ENCODE data around the gene PLS1. TPM values are rescaled to one million over a fixed set of nuclear protein-coding genes. Genes with fewer than 3 reads are reported as not detected.
"Not testable (repeated sequence)": the region's sequence is repeated elsewhere in the genome, so short reads cannot be mapped to it uniquely, and the experiment has no call there.

PLS1 gene
- total RNA-seq, 1 donor from 2014 or later, result not detected

- Histone ChIP-seq H3K27me3 (ENCODE audit: control insufficient read depth in 3 of 3, insufficient read depth in 3 of 3, low read length in 3 of 3) (no peaks in the 10 kb centered on the region), H3K9me3 (ENCODE audit: control insufficient read depth in 3 of 3, low read length in 3 of 3) (peaks cover 0 to 1% (median 0%) of the 10 kb centered on the region in 3 donors), H3K4me3 (ENCODE audit: low read length in 3 of 3) (no peak overlapping the region), H3K4me1 (ENCODE audit: control insufficient read depth in 3 of 3, insufficient read depth in 3 of 3, low read length in 3 of 3) (no peaks in the 10 kb centered on the region), H3K9ac (ENCODE audit: low read depth in 1 of 3, low read length in 3 of 3) (no peak overlapping the region), H3K36me3 (ENCODE audit: control insufficient read depth in 3 of 3, insufficient read depth in 3 of 3, low read length in 3 of 3) (no peaks in the 10 kb centered on the region), H3K27ac (ENCODE audit: low read depth, low read length) (no peak overlapping the region)
Measured at GRCh38 chr3:142735462-142735861, 139.3 kb downstream of the PLS1 start.

DNA sequence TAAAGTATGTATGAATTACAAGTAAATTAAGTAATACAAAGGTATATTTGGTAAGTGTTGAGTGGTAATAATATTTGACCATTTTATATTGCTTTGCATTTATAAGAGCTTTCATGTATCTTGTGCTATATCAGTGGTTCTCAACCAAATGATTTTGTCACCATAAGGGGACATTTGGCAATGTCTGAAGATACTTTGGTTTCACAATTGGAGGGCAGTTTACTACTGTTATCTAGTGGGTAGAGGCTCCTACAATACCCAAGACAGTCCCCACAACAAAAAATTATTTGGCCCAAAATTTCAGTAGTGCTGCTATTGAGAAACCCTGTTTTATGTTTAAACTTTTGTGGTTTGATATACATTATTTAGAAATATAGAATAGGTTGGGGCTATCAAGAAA, 142.2 kb downstream of the PLS1 start:
- Histone ChIP-seq H3K27ac (ENCODE audit: low read depth, low read length) (no peak overlapping the region), H3K4me1 (ENCODE audit: control insufficient read depth in 3 of 3, insufficient read depth in 3 of 3, low read length in 3 of 3) (no peaks in the 10 kb centered on the region), H3K27me3 (ENCODE audit: control insufficient read depth in 3 of 3, insufficient read depth in 3 of 3, low read length in 3 of 3) (no peaks in the 10 kb centered on the region), H3K9me3 (ENCODE audit: control insufficient read depth in 3 of 3, low read length in 3 of 3) (peaks cover 0 to 1% (median 0%) of the 10 kb centered on the region in 3 donors), H3K4me3 (ENCODE audit: low read length in 3 of 3) (no peak overlapping the region), H3K36me3 (ENCODE audit: control insufficient read depth in 3 of 3, insufficient read depth in 3 of 3, low read length in 3 of 3) (no peaks in the 10 kb centered on the region), H3K9ac (ENCODE audit: low read depth in 1 of 3, low read length in 3 of 3) (no peak overlapping the region)

DNA sequence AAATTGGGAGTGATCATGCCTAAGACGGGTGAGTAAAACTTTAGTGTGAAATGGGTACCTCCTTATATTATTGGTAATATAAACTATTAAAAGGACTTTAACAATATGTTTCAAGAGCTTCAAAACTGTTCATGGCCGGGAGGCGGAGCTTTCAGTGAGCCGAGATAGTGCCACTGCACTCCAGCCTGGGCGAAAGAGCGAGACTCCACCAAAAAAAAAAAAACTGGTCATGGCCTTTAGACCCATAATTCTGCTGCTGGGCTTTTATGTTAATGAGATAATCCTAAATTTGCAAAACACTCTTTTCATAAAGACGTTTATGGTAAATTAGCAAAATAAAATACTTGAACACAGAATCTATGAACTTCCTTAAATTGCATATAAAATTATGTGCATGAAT, 150.5 kb downstream of the PLS1 start:
- H3K27me3 ChIP-seq (ENCODE audit: control insufficient read depth in 3 of 3, insufficient read depth in 3 of 3, low read length in 3 of 3), result no peaks in the 10 kb centered on the region
- H3K9ac ChIP-seq (ENCODE audit: low read depth in 1 of 3, low read length in 3 of 3), result no peak overlapping the region
- no peak overlapping the region for H3K27ac ChIP-seq (ENCODE audit: low read depth, low read length)
- no peaks in the 10 kb centered on the region for H3K36me3 ChIP-seq (ENCODE audit: control insufficient read depth in 3 of 3, insufficient read depth in 3 of 3, low read length in 3 of 3)
- no peaks in the 10 kb centered on the region for H3K4me1 ChIP-seq (ENCODE audit: control insufficient read depth in 3 of 3, insufficient read depth in 3 of 3, low read length in 3 of 3)
- H3K9me3 ChIP-seq (ENCODE audit: control insufficient read depth in 3 of 3, low read length in 3 of 3), result peaks cover 0 to 2% (median 0%) of the 10 kb centered on the region in 3 donors
- H3K4me3 ChIP-seq (ENCODE audit: low read length in 3 of 3), result no peak overlapping the region

DNA sequence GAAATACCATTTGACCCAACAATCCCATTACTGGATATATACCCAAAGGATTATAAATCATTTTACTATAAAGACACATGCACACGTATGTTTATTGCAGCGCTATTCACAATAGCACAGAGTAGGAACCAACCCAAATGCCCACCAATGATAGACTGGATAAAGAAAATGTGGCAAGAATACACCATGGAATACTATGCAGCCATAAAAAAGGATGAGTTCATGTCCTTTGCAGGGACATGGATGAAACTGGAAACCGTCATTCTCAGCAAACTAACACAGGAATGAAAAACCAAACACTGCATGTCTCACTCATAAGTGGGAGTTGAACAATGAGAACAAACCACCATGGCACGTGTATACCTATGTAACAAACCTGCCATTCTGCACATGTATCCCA, 154.3 kb downstream of the PLS1 start:
- H3K4me3 ChIP-seq (ENCODE audit: low read length in 3 of 3); H3K4me1 ChIP-seq (ENCODE audit: control insufficient read depth in 3 of 3, insufficient read depth in 3 of 3, low read length in 3 of 3); H3K9ac ChIP-seq (ENCODE audit: low read depth in 1 of 3, low read length in 3 of 3); H3K27me3 ChIP-seq (ENCODE audit: control insufficient read depth in 3 of 3, insufficient read depth in 3 of 3, low read length in 3 of 3); H3K9me3 ChIP-seq (ENCODE audit: control insufficient read depth in 3 of 3, low read length in 3 of 3); H3K27ac ChIP-seq (ENCODE audit: low read depth, low read length); H3K36me3 ChIP-seq (ENCODE audit: control insufficient read depth in 3 of 3, insufficient read depth in 3 of 3, low read length in 3 of 3): not testable (repeated sequence)

DNA sequence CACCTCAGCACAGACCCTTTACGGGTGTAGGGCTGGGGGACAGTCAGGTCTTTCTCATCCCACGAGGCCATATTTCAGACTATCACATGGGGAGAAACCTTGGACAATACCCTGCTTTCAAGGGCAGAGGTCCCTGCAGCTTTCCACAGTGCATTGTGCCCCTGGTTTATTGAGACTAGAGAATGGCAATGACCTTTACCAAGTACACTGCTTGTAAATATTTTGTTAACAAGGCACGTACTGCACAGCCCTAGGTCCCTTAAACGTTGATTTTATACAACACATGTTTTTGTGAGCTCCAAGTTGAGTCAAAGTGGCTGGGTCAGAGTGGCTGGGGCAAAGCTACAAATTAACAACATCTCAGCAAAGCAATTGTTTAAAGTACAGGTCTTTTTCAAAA, 156.4 kb downstream of the PLS1 start:
- H3K4me1 ChIP-seq (ENCODE audit: control insufficient read depth in 3 of 3, insufficient read depth in 3 of 3, low read length in 3 of 3); H3K36me3 ChIP-seq (ENCODE audit: control insufficient read depth in 3 of 3, insufficient read depth in 3 of 3, low read length in 3 of 3); H3K4me3 ChIP-seq (ENCODE audit: low read length in 3 of 3); H3K9me3 ChIP-seq (ENCODE audit: control insufficient read depth in 3 of 3, low read length in 3 of 3); H3K9ac ChIP-seq (ENCODE audit: low read depth in 1 of 3, low read length in 3 of 3); H3K27ac ChIP-seq (ENCODE audit: low read depth, low read length); H3K27me3 ChIP-seq (ENCODE audit: control insufficient read depth in 3 of 3, insufficient read depth in 3 of 3, low read length in 3 of 3): not testable (repeated sequence)

DNA sequence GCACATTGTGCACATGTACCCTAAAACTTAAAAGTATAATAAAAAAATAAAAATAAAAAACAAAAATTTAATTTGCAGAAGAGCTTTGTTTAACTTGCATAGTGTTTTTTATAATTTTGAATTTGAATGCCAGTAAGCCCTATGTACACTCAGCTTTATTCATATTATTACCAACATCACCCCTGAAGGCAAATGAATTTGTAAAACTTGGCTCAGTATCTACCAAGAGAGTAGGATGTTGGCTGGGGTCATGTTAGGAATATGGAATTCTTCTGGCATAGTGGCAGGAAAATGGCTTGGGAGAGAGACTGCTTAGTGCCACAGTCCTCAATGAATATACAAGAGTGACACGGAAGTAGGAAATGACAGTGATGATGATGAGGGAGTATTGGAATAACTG, 158.3 kb downstream of the PLS1 start:
- no peaks in the 10 kb centered on the region for H3K36me3 ChIP-seq (ENCODE audit: control insufficient read depth in 3 of 3, insufficient read depth in 3 of 3, low read length in 3 of 3)
- H3K9ac ChIP-seq (ENCODE audit: low read depth in 1 of 3, low read length in 3 of 3), result no peak overlapping the region
- H3K27me3 ChIP-seq (ENCODE audit: control insufficient read depth in 3 of 3, insufficient read depth in 3 of 3, low read length in 3 of 3), result no peaks in the 10 kb centered on the region
- H3K9me3 ChIP-seq (ENCODE audit: control insufficient read depth in 3 of 3, low read length in 3 of 3), result peaks cover 0 to 2% (median 0%) of the 10 kb centered on the region in 3 donors
- no peak overlapping the region for H3K27ac ChIP-seq (ENCODE audit: low read depth, low read length)
- H3K4me3 ChIP-seq (ENCODE audit: low read length in 3 of 3), result no peak overlapping the region
- H3K4me1 ChIP-seq (ENCODE audit: control insufficient read depth in 3 of 3, insufficient read depth in 3 of 3, low read length in 3 of 3), result no peaks in the 10 kb centered on the region

Small RNA genes within 50 kb of the gene (small RNA-seq; reads per million reads assigned to genes)
- 0.09 reads per million for gene RNA5SP143

Other genes with a start within 250 kb of the PLS1 start
- 37.6 TPM for gene XRN1, start 148.4 kb upstream of the PLS1 start, total RNA-seq
- gene ATR, start 17.7 kb upstream of the PLS1 start, total RNA-seq, result 25.6 TPM
- 32.9 TPM for gene TRPC1, start 127.6 kb downstream of the PLS1 start, total RNA-seq